H9 (cell line): Measurements from ENCODE around the gene CDH23. TPM values are rescaled to one million over a fixed set of nuclear protein-coding genes. Genes with fewer than 3 reads are reported as not detected.

Experiments used
- DNase-seq: peaks from one replicate; pipeline ENCODE4 v3.0.0-alpha.2; 2017
- H2AFZ ChIP-seq: one replicate; pipeline ENCODE4 v1.6.1; 2013; ENCODE audit warnings: mild to moderate bottlenecking, low read length, control low read depth, moderate library complexity
- H2AK5ac ChIP-seq: 2 replicates; pipeline ENCODE4 v1.6.1; 2013; ENCODE audit warnings: low read length, control low read depth, mixed read lengths; ENCODE audit not compliant: insufficient read length
- H2BK120ac ChIP-seq: one replicate; pipeline ENCODE4 v1.6.1; 2013; ENCODE audit warnings: low read depth, mild to moderate bottlenecking, low read length, control low read depth, inconsistent platforms; ENCODE audit not compliant: poor library complexity, severe bottlenecking
- H2BK12ac ChIP-seq: 2 replicates; pipeline ENCODE4 v1.6.1; 2013; ENCODE audit warnings: low read length, control low read depth, mixed read lengths, low read depth; ENCODE audit not compliant: insufficient read length
- H2BK15ac ChIP-seq: 2 replicates; pipeline ENCODE4 v1.6.1; 2013; ENCODE audit warnings: low read depth, low read length, control low read depth
- H2BK20ac ChIP-seq: one replicate; pipeline ENCODE4 v1.6.1; 2013; ENCODE audit warnings: low read depth, mild to moderate bottlenecking, low read length, control low read depth, inconsistent platforms; ENCODE audit not compliant: poor library complexity, severe bottlenecking
- H2BK5ac ChIP-seq: 2 replicates; pipeline ENCODE4 v1.6.1; 2013; ENCODE audit warnings: low read length, control low read depth, mixed read lengths; ENCODE audit not compliant: insufficient read length
- H3K14ac ChIP-seq: 2 replicates; pipeline ENCODE4 v1.6.1; 2013; ENCODE audit warnings: low read length, control low read depth; ENCODE audit not compliant: insufficient read depth
- H3K18ac ChIP-seq: 2 replicates; pipeline ENCODE4 v1.6.1; 2013; ENCODE audit warnings: low read depth, mild to moderate bottlenecking, mixed read lengths, low read length, control low read depth; ENCODE audit not compliant: insufficient read length
- H3K23ac ChIP-seq: 2 replicates; pipeline ENCODE4 v1.6.1; 2013; ENCODE audit warnings: low read length, control low read depth, mixed read lengths, low read depth; ENCODE audit not compliant: insufficient read length
- H3K23me2 ChIP-seq: 2 replicates; pipeline ENCODE4 v1.6.1; 2013; ENCODE audit warnings: low read depth, mild to moderate bottlenecking, mixed read lengths, low read length, control low read depth; ENCODE audit not compliant: insufficient read length, poor library complexity, severe bottlenecking
- H3K27ac ChIP-seq: 2 replicates; pipeline ENCODE4 v1.5.1; 2013; ENCODE audit warnings: low read length, control low read depth, mixed read lengths, low read depth; ENCODE audit not compliant: insufficient read length
- H3K27me3 ChIP-seq: 2 replicates; pipeline ENCODE4 v1.6.1; 2013; ENCODE audit warnings: low read length, control low read depth, inconsistent platforms; ENCODE audit not compliant: insufficient read depth
- H3K4ac ChIP-seq: 2 replicates; pipeline ENCODE4 v1.6.1; 2013; ENCODE audit warnings: low read depth, mild to moderate bottlenecking, control low read depth, inconsistent platforms, low read length, moderate library complexity
- H3K4me1 ChIP-seq: 2 replicates; pipeline ENCODE4 v1.6.1; 2013; ENCODE audit warnings: low read length, control low read depth, inconsistent platforms; ENCODE audit not compliant: insufficient read depth
- H3K4me2 ChIP-seq: 2 replicates; pipeline ENCODE4 v1.6.1; 2013; ENCODE audit warnings: low read length, control low read depth, mixed read lengths; ENCODE audit not compliant: insufficient read length, insufficient read depth
- H3K56ac ChIP-seq: 2 replicates; pipeline ENCODE4 v1.6.1; 2013; ENCODE audit warnings: low read depth, mild to moderate bottlenecking, mixed read lengths, low read length, control low read depth; ENCODE audit not compliant: insufficient read length
- H3K79me1 ChIP-seq: 2 replicates; pipeline ENCODE4 v1.6.1; 2013; ENCODE audit warnings: low read depth, mild to moderate bottlenecking, moderate library complexity, low read length, control low read depth, inconsistent platforms; ENCODE audit not compliant: insufficient read depth, poor library complexity, severe bottlenecking
- H3K79me2 ChIP-seq: 2 replicates; pipeline ENCODE4 v1.6.1; 2013; ENCODE audit warnings: low read length, control low read depth, inconsistent platforms; ENCODE audit not compliant: insufficient read depth
- H3K9ac ChIP-seq: 2 replicates; pipeline ENCODE4 v1.6.1; 2013; ENCODE audit warnings: low read length, control low read depth, mixed read lengths; ENCODE audit not compliant: insufficient read length; ENCODE audit errors: extremely low read depth
- H3K9me3 ChIP-seq: one replicate; pipeline ENCODE4 v1.6.1; 2013; ENCODE audit warnings: low read depth, low read length, inconsistent platforms; ENCODE audit not compliant: control insufficient read depth
- H3T11ph ChIP-seq: one replicate; pipeline ENCODE4 v1.6.1; 2013; ENCODE audit warnings: mild to moderate bottlenecking, low read length, control low read depth, inconsistent platforms
- H4K20me1 ChIP-seq: one replicate; pipeline ENCODE4 v1.6.1; 2013; ENCODE audit not compliant: control insufficient read depth, insufficient read length, insufficient read depth
- H4K5ac ChIP-seq: 2 replicates; pipeline ENCODE4 v1.6.1; 2013; ENCODE audit warnings: low read depth, mild to moderate bottlenecking, mixed read lengths, low read length, control low read depth; ENCODE audit not compliant: insufficient read length
- H4K8ac ChIP-seq: replicated peaks from 2 replicates; pipeline ENCODE4 v1.6.1; 2013; ENCODE audit warnings: low read length, control low read depth, mixed read lengths, low read depth; ENCODE audit not compliant: insufficient read length
- H4K91ac ChIP-seq: 2 replicates; pipeline ENCODE4 v1.6.1; 2013; ENCODE audit warnings: low read depth, mild to moderate bottlenecking, moderate library complexity, mixed read lengths, low read length, control low read depth; ENCODE audit not compliant: insufficient read length
- H3K27ac Mint-ChIP-seq, 3 experiments: 2 replicates in 2 of 3; 3 replicates in 1 of 3; pipeline ENCODE4 v1.8.0; 2020 to 2021; ENCODE audit warnings: mixed read lengths in 3 of 3, mild to moderate bottlenecking in 1 of 3, moderate library complexity in 1 of 3
- H3K27me3 Mint-ChIP-seq: 2 replicates; pipeline ENCODE4 v1.8.0; 2021; ENCODE audit warnings: low read depth, mild to moderate bottlenecking, moderate library complexity, mixed read lengths
- H3K36me3 Mint-ChIP-seq, 3 experiments: 2 replicates in 2 of 3; 3 replicates in 1 of 3; pipeline ENCODE4 v1.8.0; 2020 to 2021; ENCODE audit warnings: low read depth in 3 of 3, mixed read lengths in 3 of 3; ENCODE audit not compliant: insufficient read depth in 1 of 3
- H3K4me1 Mint-ChIP-seq, 2 experiments: 2 replicates each; pipeline ENCODE4 v1.8.0; 2020; ENCODE audit warnings: mixed read lengths in 2 of 2
- H3K4me3 Mint-ChIP-seq, 2 experiments: 2 replicates in 1 of 2; 3 replicates in 1 of 2; pipeline ENCODE4 v1.8.0; 2020 to 2021; ENCODE audit warnings: mild to moderate bottlenecking in 2 of 2, mixed read lengths in 2 of 2, moderate library complexity in 1 of 2
- H3K9me3 Mint-ChIP-seq, 2 experiments: 2 replicates in 1 of 2; 3 replicates in 1 of 2; pipeline ENCODE4 v1.8.0; 2020; ENCODE audit warnings: mild to moderate bottlenecking in 2 of 2, mixed read lengths in 2 of 2, moderate library complexity in 1 of 2
- CTCF ChIP-seq: fragments of 200-600 bp; sonication (generic); conservative IDR thresholded peaks from 3 replicates; pipeline ENCODE4 v1.8.0; 2021; ENCODE audit warnings: antibody characterized with exemption, mild to moderate bottlenecking
- WGBS: extraction: QIAGEN DNeasy Blood & Tissue Kit; methylation state at CpG from one replicate; pipeline ENCODE4 v1.1.7; 2013; ENCODE audit warnings: missing lambda C conversion rate, low lambda C conversion rate, mixed read lengths; ENCODE audit not compliant: insufficient read length; ENCODE audit errors: extremely low coverage; 5-methylcytosine and 5-hydroxymethylcytosine counted together
- total RNA-seq: library from RNA; stranded (reverse); gene quantifications from 2 replicates; pipeline ENCODE4 v1.2.1, GENCODE V29; 2021

The CDH23 gene
- total RNA-seq, 1 experiment from 2014 or later = 2.1 TPM

GRCh38 chr10:71818674-71819260 is 422.0 kb downstream of the CDH23 start:
- H3K4me1 Mint-ChIP-seq = no peaks in the 10 kb centered on the region
- H3K18ac ChIP-seq = no peak overlapping the region
- no peak overlapping the region; a peak in 1 of 7 replicates for H3K27ac Mint-ChIP-seq
- no CpG with 5 or more reads among the region's 14 CpGs for WGBS
- no peak overlapping the region for H2AFZ ChIP-seq
- no peaks in the 10 kb centered on the region for H3K79me2 ChIP-seq
- TF ChIP-seq CTCF = no peak
- H3K27me3 ChIP-seq = no peaks in the 10 kb centered on the region
- H2BK15ac ChIP-seq = no peak overlapping the region
- H2BK5ac ChIP-seq = no peak overlapping the region
- H3K14ac ChIP-seq = no peak overlapping the region
- H4K20me1 ChIP-seq = no peaks in the 10 kb centered on the region
- H2BK12ac ChIP-seq = no peak overlapping the region
- no peak overlapping the region for H2AK5ac ChIP-seq
- no peak overlapping the region for H4K91ac ChIP-seq
- H3K4me2 ChIP-seq = no peak overlapping the region
- H3K4me3 Mint-ChIP-seq = no peak overlapping the region
- H3K27ac ChIP-seq = no peak overlapping the region
- no peak overlapping the region for H3K9ac ChIP-seq
- no peak overlapping the region for H4K8ac ChIP-seq
- H3K79me1 ChIP-seq = no peaks in the 10 kb centered on the region
- no peak overlapping the region for H2BK20ac ChIP-seq
- no peak for DNase-seq
- H2BK120ac ChIP-seq = no peak overlapping the region
- no peaks in the 10 kb centered on the region for H3K23me2 ChIP-seq
- H3K23ac ChIP-seq = no peak overlapping the region
- H3K9me3 Mint-ChIP-seq = no peaks in the 10 kb centered on the region
- peaks cover 2% of the 10 kb centered on the region; the same call in 1 of the 2 replicates for H3K4me1 ChIP-seq
- no peaks in the 10 kb centered on the region for H3K27me3 Mint-ChIP-seq
- H3T11ph ChIP-seq = no peak overlapping the region
- no peaks in the 10 kb centered on the region for H3K9me3 ChIP-seq
- no peak overlapping the region for H4K5ac ChIP-seq
- H3K36me3 Mint-ChIP-seq = peaks cover 38 to 84% (median 81%) of the 10 kb centered on the region in 3 experiments; a peak in 6 of 7 replicates
- H3K4ac ChIP-seq = no peak overlapping the region
- no peak overlapping the region for H3K56ac ChIP-seq
